Duodenal mucosa (tissue), 2 donors: ENCODE data around the gene RECQL.

Experiments used
- H3K27ac ChIP-seq: one replicate; pipeline ENCODE4 v1.7.0; 2013; ENCODE audit warnings: low read depth, low read length
- H3K27me3 ChIP-seq, 2 donors: one replicate each; pipeline ENCODE4 v1.7.0; 2013; ENCODE audit warnings: low read length in 2 of 2, control low read depth in 1 of 2; ENCODE audit not compliant: insufficient read depth in 2 of 2, control insufficient read depth in 1 of 2
- H3K36me3 ChIP-seq, 2 donors: one replicate each; pipeline ENCODE4 v1.7.0; 2013; ENCODE audit warnings: low read length in 2 of 2, control low read depth in 1 of 2; ENCODE audit not compliant: insufficient read depth in 2 of 2, control insufficient read depth in 1 of 2
- H3K4me1 ChIP-seq, 2 donors: one replicate each; pipeline ENCODE4 v1.7.0; 2013; ENCODE audit warnings: low read length in 2 of 2, control low read depth in 1 of 2; ENCODE audit not compliant: insufficient read depth in 2 of 2, control insufficient read depth in 1 of 2
- H3K4me3 ChIP-seq, 2 donors: one replicate each; pipeline ENCODE4 v1.7.0; 2013; ENCODE audit warnings: low read length in 2 of 2, low read depth in 1 of 2
- H3K9ac ChIP-seq, 2 donors: one replicate each; pipeline ENCODE4 v1.7.0; 2013; ENCODE audit warnings: low read length in 2 of 2, low read depth in 1 of 2
- H3K9me3 ChIP-seq, 2 donors: one replicate each; pipeline ENCODE4 v1.7.0; 2013; ENCODE audit warnings: low read length in 2 of 2, control low read depth in 1 of 2; ENCODE audit not compliant: control insufficient read depth in 1 of 2

RECQL gene

GRCh38 chr12:21501258-21502163 lies at the start of gene RECQL, which contains the start of gene GOLT1B:
TSS of gene RECQL (minus strand) at chr12:21501635. CDS start at chr12:21499570, 2,065 bp downstream.
TSS of gene GOLT1B (plus strand) at chr12:21501789. CDS start at chr12:21501924, 135 bp downstream.
- H3K27ac ChIP-seq, result peak within 1 kb of the TSS; percentile 70
- peak within 1 kb of the TSS; percentile 79 to 90 for H3K9ac ChIP-seq
- H3K4me3 ChIP-seq, result peak within 1 kb of the TSS; percentile 88
- H3K9me3 ChIP-seq, result no peaks in the 10 kb centered on the region
- peaks cover 20 to 26% of the 10 kb centered on the region in 2 donors for H3K4me1 ChIP-seq
- peaks cover 7 to 17% of the 10 kb centered on the region in 2 donors for H3K36me3 ChIP-seq
- H3K27me3 ChIP-seq, result no peaks in the 10 kb centered on the region

GRCh38 chr12:21547437-21547836 lies 46.0 kb upstream of the RECQL start:
- no peak overlapping the region for H3K4me3 ChIP-seq
- no peaks in the 10 kb centered on the region for H3K27me3 ChIP-seq
- H3K9ac ChIP-seq, result no peak overlapping the region
- H3K36me3 ChIP-seq, result no peaks in the 10 kb centered on the region
- no peak overlapping the region for H3K27ac ChIP-seq
- no peaks in the 10 kb centered on the region for H3K9me3 ChIP-seq
- H3K4me1 ChIP-seq, result no peaks in the 10 kb centered on the region

GRCh38 chr12:21546716-21547115 lies 45.3 kb upstream of the RECQL start:
- H3K36me3 ChIP-seq, result no peaks in the 10 kb centered on the region
- H3K9me3 ChIP-seq, result no peaks in the 10 kb centered on the region
- H3K4me1 ChIP-seq, result no peaks in the 10 kb centered on the region

GRCh38 chr12:21545557-21545956 lies 44.1 kb upstream of the RECQL start:
- Histone ChIP-seq H3K36me3 (no peaks in the 10 kb centered on the region), H3K9me3 (no peaks in the 10 kb centered on the region), H3K4me1 (no peaks in the 10 kb centered on the region), H3K27ac (no peak overlapping the region), H3K9ac (no peak overlapping the region), H3K4me3 (no peak overlapping the region), H3K27me3 (no peaks in the 10 kb centered on the region)

More at GRCh38 chr12:21546716-21547115, 45.3 kb upstream of the RECQL start:
- H3K27ac ChIP-seq, result no peak overlapping the region
- no peaks in the 10 kb centered on the region for H3K27me3 ChIP-seq
- H3K9ac ChIP-seq, result no peak overlapping the region
- no peak overlapping the region for H3K4me3 ChIP-seq

GRCh38 chr12:21543151-21543550 lies 41.7 kb upstream of the RECQL start:
- H3K4me1 ChIP-seq, result no peaks in the 10 kb centered on the region
- no peaks in the 10 kb centered on the region for H3K9me3 ChIP-seq
- H3K4me3 ChIP-seq, result no peak overlapping the region
- no peak overlapping the region for H3K9ac ChIP-seq
- no peaks in the 10 kb centered on the region for H3K27me3 ChIP-seq
- H3K36me3 ChIP-seq, result no peaks in the 10 kb centered on the region
- no peak overlapping the region for H3K27ac ChIP-seq

GRCh38 chr12:21542403-21542802 lies 41.0 kb upstream of the RECQL start:
- no peaks in the 10 kb centered on the region for H3K36me3 ChIP-seq
- no peaks in the 10 kb centered on the region for H3K4me1 ChIP-seq
- no peaks in the 10 kb centered on the region for H3K9me3 ChIP-seq

GRCh38 chr12:21541773-21542172 lies 40.3 kb upstream of the RECQL start:
- Histone ChIP-seq H3K9ac (no peak overlapping the region), H3K4me3 (no peak overlapping the region), H3K27me3 (no peaks in the 10 kb centered on the region), H3K27ac (no peak overlapping the region), H3K9me3 (no peaks in the 10 kb centered on the region), H3K4me1 (no peaks in the 10 kb centered on the region), H3K36me3 (no peaks in the 10 kb centered on the region)

More at GRCh38 chr12:21542403-21542802, 41.0 kb upstream of the RECQL start:
- Histone ChIP-seq H3K9ac (no peak overlapping the region), H3K4me3 (no peak overlapping the region), H3K27ac (no peak overlapping the region), H3K27me3 (no peaks in the 10 kb centered on the region)

GRCh38 chr12:21539797-21540196 lies 38.4 kb upstream of the RECQL start:
- Histone ChIP-seq H3K9me3 (no peaks in the 10 kb centered on the region), H3K9ac (no peak overlapping the region), H3K4me3 (no peak overlapping the region), H3K4me1 (no peaks in the 10 kb centered on the region), H3K27ac (no peak overlapping the region), H3K36me3 (no peaks in the 10 kb centered on the region), H3K27me3 (no peaks in the 10 kb centered on the region)

GRCh38 chr12:21538061-21538653 lies 36.7 kb upstream of the RECQL start:
- Histone ChIP-seq H3K36me3 (no peaks in the 10 kb centered on the region), H3K27me3 (no peaks in the 10 kb centered on the region), H3K27ac (no peak overlapping the region), H3K4me3 (no peak overlapping the region), H3K9me3 (no peaks in the 10 kb centered on the region), H3K4me1 (no peaks in the 10 kb centered on the region), H3K9ac (no peak overlapping the region)

GRCh38 chr12:21529456-21529855 lies 28.0 kb upstream of the RECQL start:
- Histone ChIP-seq H3K9me3 (no peaks in the 10 kb centered on the region), H3K4me1 (no peaks in the 10 kb centered on the region), H3K36me3 (no peaks in the 10 kb centered on the region), H3K27me3 (peaks cover 16 to 36% of the 10 kb centered on the region in 2 donors), H3K4me3 (no peak overlapping the region), H3K27ac (no peak overlapping the region), H3K9ac (no peak overlapping the region)
